IPS-18c (cell line): Measurements from ENCODE around the gene COL25A1.
"Not testable (repeated sequence)": the region's sequence is repeated elsewhere in the genome, so short reads cannot be mapped to it uniquely, and the experiment has no call there.

Experiments used
- H3K4me3 ChIP-seq: 2 replicates; pipeline ENCODE4 v1.7.0; 2013; ENCODE audit warnings: low read depth, mild to moderate bottlenecking, low read length, moderate library complexity; ENCODE audit not compliant: insufficient read depth
- H3K9me3 ChIP-seq: one replicate; pipeline ENCODE4 v1.6.1; 2013; ENCODE audit warnings: mild to moderate bottlenecking, low read length, moderate library complexity; ENCODE audit not compliant: control insufficient read depth, insufficient read depth

Gene COL25A1

DNA sequence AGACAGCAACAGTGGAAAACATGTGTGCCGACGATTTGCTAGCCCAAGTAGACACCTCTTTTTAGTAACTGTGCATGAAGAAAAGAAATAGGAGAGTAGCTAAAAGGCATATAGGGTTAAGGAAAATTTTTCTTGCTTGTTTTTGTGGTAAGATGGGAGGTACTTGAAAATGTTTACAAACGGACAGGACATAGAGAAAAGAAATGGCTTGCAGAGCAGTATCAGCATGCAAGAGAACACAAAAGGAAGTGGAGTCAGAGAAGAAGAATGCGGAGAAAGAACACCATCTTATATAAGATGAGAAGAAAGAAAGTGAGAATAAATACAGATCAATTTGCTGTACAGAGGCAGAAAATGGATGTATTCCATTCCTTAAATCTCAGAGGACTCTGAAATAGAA is 275.9 kb downstream of the COL25A1 start:
- Histone ChIP-seq H3K9me3 (peaks cover 3% of the 10 kb centered on the region), H3K4me3 (no peak overlapping the region)

GRCh38 chr4:109025471-109026076 is 276.9 kb downstream of the COL25A1 start:
- H3K4me3 ChIP-seq: no peak overlapping the region
- H3K9me3 ChIP-seq: peaks cover 3% of the 10 kb centered on the region

DNA sequence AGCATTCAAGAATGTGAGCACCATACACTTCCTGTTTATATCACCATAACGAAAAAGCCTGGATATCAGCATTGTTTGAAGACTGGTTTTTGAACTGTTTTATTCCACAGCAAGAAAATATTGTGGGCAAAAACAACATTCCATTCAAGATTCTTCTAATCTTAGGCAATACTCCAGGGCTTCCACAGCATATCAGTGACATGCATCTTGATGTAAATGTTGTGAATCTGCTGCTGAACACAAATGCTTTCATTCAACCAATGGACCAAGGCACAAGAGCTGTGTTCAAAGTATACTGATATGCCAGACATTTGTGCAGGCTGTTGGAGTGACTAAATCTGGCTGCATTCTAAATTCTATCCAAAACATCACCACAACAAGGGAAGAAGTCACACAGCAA is 279.5 kb downstream of the COL25A1 start:
- H3K9me3 ChIP-seq: peaks cover 3% of the 10 kb centered on the region
- H3K4me3 ChIP-seq: no peak overlapping the region

GRCh38 chr4:109021630-109022029 is 280.8 kb downstream of the COL25A1 start:
- not testable (repeated sequence) for H3K4me3 ChIP-seq

DNA sequence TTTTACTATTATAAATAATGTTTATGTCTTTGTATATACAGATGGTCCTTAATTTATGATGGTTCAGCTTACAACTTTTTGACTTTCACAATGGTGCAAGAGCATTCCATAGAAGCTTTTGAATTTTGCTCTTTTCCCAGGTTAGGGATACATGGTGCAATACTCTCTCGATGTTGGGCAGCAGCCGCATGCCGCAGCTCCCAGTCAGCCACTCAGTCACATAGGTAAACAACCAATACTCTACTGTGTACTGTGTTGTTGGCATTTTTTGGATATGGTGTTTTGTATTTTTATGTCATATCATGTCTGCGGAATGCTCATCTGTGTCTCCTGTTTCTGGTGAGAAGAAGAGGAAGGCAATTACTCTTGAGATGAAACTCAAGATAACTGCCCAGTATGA is 281.6 kb downstream of the COL25A1 start:
- Histone ChIP-seq H3K9me3 (peaks cover 3% of the 10 kb centered on the region), H3K4me3 (no peak overlapping the region)

More at GRCh38 chr4:109021630-109022029, 280.8 kb downstream of the COL25A1 start:
- H3K9me3 ChIP-seq: not testable (repeated sequence)

- no peaks in the 10 kb centered on the region for H3K9me3 ChIP-seq
- no peak overlapping the region for H3K4me3 ChIP-seq
Measured at GRCh38 chr4:109016200-109016599, 286.3 kb downstream of the COL25A1 start.

- H3K4me3 ChIP-seq: no peak overlapping the region
Measured at GRCh38 chr4:109015413-109015810, 287.0 kb downstream of the COL25A1 start.

GRCh38 chr4:109014593-109015412 is 287.7 kb downstream of the COL25A1 start:
- Histone ChIP-seq H3K4me3 (no peak overlapping the region), H3K9me3 (no peaks in the 10 kb centered on the region)

More at GRCh38 chr4:109015413-109015810, 287.0 kb downstream of the COL25A1 start:
- no peaks in the 10 kb centered on the region for H3K9me3 ChIP-seq

DNA sequence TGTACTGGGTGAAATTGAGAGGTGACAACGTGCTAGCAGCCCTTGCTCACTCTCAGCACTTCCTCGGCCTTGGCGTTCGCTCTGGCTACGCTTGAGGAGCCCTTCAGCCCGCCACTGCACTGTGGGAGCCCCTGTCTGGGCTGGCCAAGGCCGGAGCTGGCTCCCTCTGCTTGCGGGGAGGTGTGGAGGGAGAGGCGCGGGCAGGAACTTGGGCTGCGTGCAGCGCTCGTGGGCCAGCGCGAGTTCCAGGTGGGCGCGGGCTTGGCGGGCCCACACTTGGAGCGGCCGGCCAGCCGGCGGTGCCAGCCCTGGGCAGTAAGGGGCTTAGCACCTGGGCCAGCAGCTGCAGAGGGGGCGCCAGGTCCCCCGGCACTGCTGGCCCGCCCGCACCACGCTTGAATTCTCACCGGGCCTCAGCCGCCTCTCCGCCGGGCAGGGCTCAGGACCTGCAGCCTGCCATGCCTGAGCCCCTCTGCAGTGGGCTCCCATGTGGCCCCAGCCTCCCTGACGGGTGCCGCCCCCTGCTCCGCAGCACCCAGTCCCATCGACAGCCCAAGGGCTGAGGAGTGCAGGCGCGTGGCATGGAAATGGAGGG is 290.1 kb downstream of the COL25A1 start:
- H3K9me3 ChIP-seq: no peaks in the 10 kb centered on the region
- no peak overlapping the region for H3K4me3 ChIP-seq

DNA sequence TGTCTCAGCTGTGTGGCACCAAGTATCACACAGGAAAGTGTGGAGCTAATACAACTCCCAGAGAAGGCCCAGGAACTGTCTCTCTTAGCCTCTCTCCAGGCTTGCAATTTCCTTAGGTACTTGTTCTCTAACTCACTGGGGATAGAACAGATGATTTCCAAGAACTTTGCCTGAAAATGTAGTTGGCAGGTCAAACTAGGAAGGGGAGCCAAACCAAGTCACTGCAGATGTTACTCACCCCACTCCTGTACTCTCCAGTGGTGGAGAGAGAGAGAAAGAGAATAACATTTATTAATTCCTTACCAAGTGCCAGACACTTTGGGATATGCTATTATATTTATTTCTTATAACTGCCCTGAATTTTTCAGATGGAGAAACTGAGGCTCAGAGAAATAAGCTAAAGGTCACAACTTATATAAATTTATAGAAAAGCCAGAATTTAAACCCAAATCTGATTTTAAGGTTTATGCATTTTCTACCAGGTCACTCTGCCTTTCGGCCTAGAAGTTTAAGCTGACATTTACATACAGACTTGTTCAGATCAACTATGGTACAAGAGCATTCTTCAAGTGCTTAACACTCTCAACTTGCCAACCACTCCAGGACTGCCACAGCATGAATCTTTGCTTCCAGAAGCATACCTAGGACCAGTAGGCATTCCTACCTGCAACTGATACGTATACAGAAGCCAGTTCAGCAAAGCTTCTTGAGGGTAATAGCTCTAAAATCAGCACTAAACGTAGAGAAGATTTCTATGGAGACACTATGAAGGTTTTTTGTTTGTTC is 291.0 kb downstream of the COL25A1 start:
- Histone ChIP-seq H3K9me3 (no peaks in the 10 kb centered on the region), H3K4me3 (no peak overlapping the region)

GRCh38 chr4:109010521-109010920 is 291.9 kb downstream of the COL25A1 start:
- H3K9me3 ChIP-seq: no peaks in the 10 kb centered on the region
- no peak overlapping the region for H3K4me3 ChIP-seq

DNA sequence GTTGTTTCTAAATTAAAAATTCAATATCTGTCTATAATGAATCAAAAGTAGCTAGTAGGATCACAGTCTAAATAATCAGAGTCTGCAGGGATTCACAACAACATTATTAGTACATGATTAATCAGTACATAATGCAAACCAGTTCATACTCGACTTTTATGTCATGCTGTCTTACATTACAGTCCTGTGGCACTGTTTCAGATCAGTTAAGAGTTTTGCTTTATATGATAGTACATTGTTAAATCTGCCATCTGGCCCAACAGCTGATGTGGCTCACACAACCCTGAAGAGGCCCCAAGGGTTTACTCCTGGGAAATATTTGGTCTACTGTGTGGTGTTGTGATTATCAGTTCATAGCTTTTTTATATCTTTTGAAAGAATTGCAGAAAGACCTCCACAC is 292.5 kb downstream of the COL25A1 start:
- H3K4me3 ChIP-seq: no peak overlapping the region
- H3K9me3 ChIP-seq: no peaks in the 10 kb centered on the region

GRCh38 chr4:109007976-109008375 is 294.5 kb downstream of the COL25A1 start:
- Histone ChIP-seq H3K9me3 (no peaks in the 10 kb centered on the region), H3K4me3 (no peak overlapping the region)

GRCh38 chr4:109005523-109005922 is 296.9 kb downstream of the COL25A1 start:
- H3K9me3 ChIP-seq: no peaks in the 10 kb centered on the region
- H3K4me3 ChIP-seq: no peak overlapping the region

- H3K4me3 ChIP-seq: no peak overlapping the region
- no peaks in the 10 kb centered on the region for H3K9me3 ChIP-seq
Measured at GRCh38 chr4:109004418-109004817, 298.0 kb downstream of the COL25A1 start.

- Histone ChIP-seq H3K4me3 (no peak overlapping the region), H3K9me3 (no peaks in the 10 kb centered on the region)
Measured at GRCh38 chr4:109003964-109004363, 298.5 kb downstream of the COL25A1 start.

DNA sequence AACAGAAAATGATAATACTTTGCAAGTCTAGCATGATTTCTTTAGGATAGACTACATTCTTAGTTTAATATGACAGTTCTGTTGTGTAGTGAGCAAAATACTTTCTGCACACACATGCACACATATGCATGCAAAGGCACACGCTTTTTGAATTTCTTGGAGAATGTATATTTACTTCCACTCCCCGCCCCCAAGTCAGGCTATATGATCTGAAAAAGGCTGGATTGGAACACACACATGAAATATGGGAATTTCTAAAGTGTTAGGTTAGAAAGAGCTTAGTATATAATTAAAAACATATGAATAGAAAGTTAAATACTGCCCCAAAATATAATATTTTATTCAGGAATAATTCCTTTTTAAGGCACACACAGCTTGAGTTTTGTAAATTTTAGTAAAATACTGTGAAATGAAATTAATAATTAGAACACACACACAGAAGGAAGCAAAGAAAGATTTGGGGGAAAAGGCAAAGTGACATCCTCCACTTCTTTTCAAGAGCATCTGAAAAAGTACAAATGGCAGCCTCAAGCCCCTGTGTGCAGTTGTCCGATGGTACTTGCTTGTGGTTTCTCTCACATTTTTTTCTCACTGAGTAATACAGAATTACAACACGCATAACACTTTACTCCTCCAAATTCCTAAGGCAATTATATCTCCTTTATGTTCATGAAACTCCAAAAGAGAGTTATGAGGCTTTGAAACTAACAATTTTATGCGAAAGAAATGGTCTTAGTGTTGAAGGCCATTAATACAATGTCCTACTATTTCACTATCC is 310.7 kb downstream of the COL25A1 start:
- Histone ChIP-seq H3K4me3 (no peak overlapping the region), H3K9me3 (peaks cover 2% of the 10 kb centered on the region)
